ENCODE measurements around the gene PAMR1. TPM values are rescaled to one million over a fixed set of nuclear protein-coding genes. Genes with fewer than 3 reads are reported as not detected.
"Not testable (repeated sequence)": the region's sequence is repeated elsewhere in the genome, so short reads cannot be mapped to it uniquely, and the experiment has no call there.

Gene PAMR1
- total and polyA plus RNA-seq, 10 of the 15 experiments (the other 5 are each of a cell fraction or from before 2014, with no cell fraction given) = 0.04 TPM; not detected in 9

DNA sequence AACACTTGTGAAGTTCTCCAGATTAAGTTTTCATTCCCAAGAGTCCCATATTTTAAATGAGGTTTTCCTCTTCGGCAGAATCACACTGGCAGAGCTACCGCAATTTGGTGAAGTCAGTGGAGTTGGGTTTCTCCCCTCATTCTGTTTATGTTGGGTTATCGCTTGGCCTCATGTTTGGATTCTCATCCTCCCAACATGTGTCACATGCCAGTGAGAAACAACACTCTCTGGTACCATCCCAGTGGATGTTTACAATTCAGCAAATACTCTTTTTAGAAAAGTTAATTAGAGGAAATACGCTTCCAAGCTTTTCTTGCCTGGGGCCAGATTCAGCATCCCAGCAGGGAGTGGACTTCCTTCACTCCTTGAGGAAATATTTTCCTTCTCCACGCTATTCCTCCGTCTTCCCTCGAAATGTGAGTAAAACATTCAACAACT is 2.1 kb downstream of the PAMR1 start (continued):
- TF ChIP-seq PKNOX1 (IDR thresholded peaks at IDR 0.05) (no peak), CTCF (IDR thresholded peaks at IDR 0.05 in 2 of 3, conservative IDR thresholded peaks at IDR 0.05 in 1 of 3; ENCODE audit: control insufficient read depth in 2 of 3, extremely low read depth in 1 of 3, insufficient read depth in 1 of 3, low read depth in 3 of 3, low read length in 3 of 3) (no peak), ZBTB4 (CRISPR knock-in tag; IDR thresholded peaks at IDR 0.05) (no peak), CHD1 (IDR thresholded peaks at IDR 0.05; ENCODE audit: low read depth, low read length) (no peak), STAT1 (conservative IDR thresholded peaks at IDR 0.05) (no peak), SKIL (IDR thresholded peaks at IDR 0.05; ENCODE audit: low read depth, poor library complexity, severe bottlenecking) (no peak), SMARCA5 (IDR thresholded peaks at IDR 0.05) (no peak), TCF7 (IDR thresholded peaks at IDR 0.05; ENCODE audit: borderline replicate concordance) (no peak), CHD2 (IDR thresholded peaks at IDR 0.05; ENCODE audit: borderline replicate concordance, low read depth, low read length) (no peak)

- H3K79me2 ChIP-seq (ENCODE audit: control insufficient read depth, insufficient read depth, low read length); H3K9ac ChIP-seq (ENCODE audit: control insufficient read depth, insufficient read depth, low read length); H4K20me1 ChIP-seq (ENCODE audit: control insufficient read depth, insufficient read depth); POLR2A ChIA-PET; H2AFZ ChIP-seq (ENCODE audit: control insufficient read depth, low read depth, low read length); BruUV-seq (replicated peaks); ATAC-seq; H3K36me3 ChIP-seq (ENCODE audit: control insufficient read depth in 2 of 2, insufficient read depth in 2 of 2, low read length in 1 of 2); SMC1A ChIA-PET (ENCODE audit: uncharacterized antibody, unreplicated experiment); in situ Hi-C loops (cut with MboI); FAIRE-seq; H3K27ac ChIP-seq (ENCODE audit: control insufficient read depth, insufficient read depth); H3K4me3 ChIP-seq; DNase-seq (ENCODE audit: low read depth, low spot score); intact Hi-C loops (cut with micrococcal nuclease; ENCODE audit: unreplicated experiment); H3K9me3 ChIP-seq (replicated peaks; ENCODE audit: control insufficient read depth, insufficient read depth, low read length); H3K4me1 ChIP-seq (ENCODE audit: control insufficient read depth, insufficient read depth, low read length); RAD21 ChIA-PET (ENCODE audit: unreplicated experiment); H3K4me2 ChIP-seq (ENCODE audit: control insufficient read depth, insufficient read depth): not testable (repeated sequence)
- WGBS (ENCODE audit: insufficient coverage, insufficient replicate concordance, low lambda C conversion rate, missing lambda C conversion rate) = 15% methylated on average over 5 of the region's 5 CpGs
- H3K27me3 ChIP-seq (replicated peaks in 1 of 2; ENCODE audit: control insufficient read depth in 2 of 2, insufficient read depth in 2 of 2, low read length in 1 of 2) = peaks cover 4 to 23% of the 10 kb centered on the region in 2 experiments
- CTCF ChIA-PET = interaction anchor here (1.0 kb wide), 1 partner anchor 34 kb away, joined by 3 read pairs; no protein-coding TSS in a partner anchor
Measured at GRCh38 chr11:35522091-35522490, 3.3 kb downstream of the PAMR1 start.
